Keratinocyte (primary cell): ENCODE measurements around the gene CAND2. TPM values are rescaled to one million over a fixed set of nuclear protein-coding genes. Genes with fewer than 3 reads are reported as not detected.

Source experiments
- DNase-seq: peaks from one replicate; pipeline ENCODE4 v3.0.0-alpha.2; 2011; ENCODE audit warnings: low read depth, missing footprints, low spot score
- FAIRE-seq: peaks from 2 replicates; lab custom pipeline; 2011; peaks lifted over from hg19 to GRCh38; lab: Jason Lieb, UNC
- H2AFZ ChIP-seq: 2 replicates; pipeline ENCODE4 v1.6.0; 2012; ENCODE audit warnings: low read length, control low read depth, inconsistent platforms; ENCODE audit not compliant: control insufficient read depth
- H3K27ac ChIP-seq: 2 replicates; pipeline ENCODE4 v1.5.1; 2011; ENCODE audit warnings: low read length; ENCODE audit not compliant: control insufficient read depth, insufficient read depth
- H3K27me3 ChIP-seq: 3 replicates; pipeline ENCODE4 v1.6.0; 2011; ENCODE audit warnings: low read length; ENCODE audit not compliant: control insufficient read depth, insufficient read depth; ENCODE audit errors: extremely low read depth
- H3K36me3 ChIP-seq, 2 experiments: 2 replicates in 1 of 2; 3 replicates in 1 of 2; pipeline ENCODE4 v1.5.1; 2011; ENCODE audit warnings: low read length in 2 of 2, mild to moderate bottlenecking in 1 of 2; ENCODE audit not compliant: control insufficient read depth in 2 of 2, insufficient read depth in 2 of 2; ENCODE audit errors: extremely low read depth in 1 of 2
- H3K4me1 ChIP-seq: 3 replicates; pipeline ENCODE4 v1.5.1; 2011; ENCODE audit warnings: low read length; ENCODE audit not compliant: control insufficient read depth, insufficient read depth; ENCODE audit errors: extremely low read depth
- H3K4me2 ChIP-seq: 3 replicates; pipeline ENCODE4 v1.6.0; 2011; ENCODE audit warnings: low read depth, low read length; ENCODE audit not compliant: control insufficient read depth, insufficient read depth; ENCODE audit errors: extremely low read depth
- H3K4me3 ChIP-seq, 3 experiments: fragments of 200-600 bp in 1 of 3; sonication (generic) in 1 of 3; 2 replicates in 2 of 3; 3 replicates in 1 of 3; pipeline ENCODE4 v1.5.1; 2011 to 2016; ENCODE audit warnings: low read length in 3 of 3, mild to moderate bottlenecking in 3 of 3, control low read depth in 2 of 3, inconsistent platforms in 1 of 3, low read depth in 1 of 3, mixed read lengths in 1 of 3, mixed run types in 1 of 3, moderate library complexity in 1 of 3; ENCODE audit not compliant: control insufficient read depth in 2 of 3, insufficient read depth in 2 of 3; ENCODE audit errors: extremely low read depth in 1 of 3
- H3K79me2 ChIP-seq: 2 replicates; pipeline ENCODE4 v1.6.0; 2012; ENCODE audit warnings: low read length; ENCODE audit not compliant: control insufficient read depth, insufficient read depth
- H3K9ac ChIP-seq: 3 replicates; pipeline ENCODE4 v1.6.0; 2011; ENCODE audit warnings: low read length; ENCODE audit not compliant: control insufficient read depth, insufficient read depth; ENCODE audit errors: extremely low read depth
- H3K9me1 ChIP-seq: 3 replicates; pipeline ENCODE4 v1.6.0; 2011; ENCODE audit warnings: low read length; ENCODE audit not compliant: control insufficient read depth, insufficient read depth; ENCODE audit errors: extremely low read depth
- H3K9me3 ChIP-seq: 2 replicates; pipeline ENCODE4 v1.5.1; 2012; ENCODE audit warnings: low read depth, low read length; ENCODE audit not compliant: control insufficient read depth
- H4K20me1 ChIP-seq: 3 replicates; pipeline ENCODE4 v1.6.0; 2011; ENCODE audit warnings: low read length; ENCODE audit not compliant: control insufficient read depth, insufficient read depth; ENCODE audit errors: extremely low read depth
- EZH2 ChIP-seq: IDR thresholded peaks from one replicate; pipeline ENCODE4 v1.6.1; 2012; ENCODE audit warnings: inconsistent platforms, mild to moderate bottlenecking, low read length, moderate library complexity
- dilution Hi-C: fragments of 300-500 bp; cut with MboI; formaldehyde crosslinking; loops from one replicate; pipeline ENCODE4 v1.7.0; 2020; ENCODE audit warnings: low sequenced_read_pairs; ENCODE audit not compliant: extremely low pct_ligation_motif_present
- polyA plus RNA-seq, 5 experiments: library from polyadenylated mRNA; depleted of rRNA in 3 of 5; stranded (reverse) in 3 of 5; stranded (forward) in 1 of 5; unstranded in 1 of 5; fragments of >200 nt; gene quantifications; 1 replicate in 1 of 5; 2 replicates in 3 of 5; 3 replicates in 1 of 5; pipeline versions ENCODE4 v1.2.1 to v1.2.3, GENCODE V29; 2011 to 2012; ENCODE audit warnings: missing spikeins in 2 of 5, low read depth in 1 of 5, low replicate concordance in 1 of 5
- TF ChIP-seq, protein P1 (sequence below), 3 experiments: IDR thresholded peaks in 1 of 3; conservative IDR thresholded peaks in 1 of 3; optimal IDR thresholded peaks in 1 of 3; 2 replicates in 2 of 3; 3 replicates in 1 of 3; pipeline versions ENCODE3 to v1.5.1; 2011; ENCODE audit warnings: low read length in 3 of 3, mild to moderate bottlenecking in 3 of 3, moderate library complexity in 2 of 3, control low read depth in 1 of 3, inconsistent platforms in 1 of 3; ENCODE audit not compliant: insufficient read depth in 2 of 3; ENCODE audit errors: extremely low read depth in 1 of 3

The CAND2 gene
- polyA plus RNA-seq, 1 donor (not counting 4 experiments of a cell fraction or from before 2014, with no cell fraction given), result 0.05 TPM

DNA sequence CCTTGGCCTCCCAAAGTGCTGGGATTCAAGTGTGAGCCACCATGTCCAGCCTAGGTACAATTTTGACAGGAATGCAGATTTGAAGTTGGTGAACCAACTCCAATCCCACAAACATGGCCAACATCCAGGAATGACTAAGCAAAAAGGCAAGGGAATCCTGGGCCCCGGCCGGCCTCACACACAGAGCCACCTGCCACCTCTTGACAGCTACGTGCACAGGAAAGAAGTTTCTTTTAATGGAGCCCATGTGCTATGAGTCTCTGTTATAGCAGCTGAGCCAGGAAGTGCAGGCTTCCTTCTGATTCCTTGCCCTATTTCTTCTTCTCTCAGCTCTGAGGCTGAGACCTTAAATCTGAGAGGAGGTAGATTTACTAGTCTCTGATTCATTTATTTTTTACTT, 46.3 kb upstream of the CAND2 start:
- FAIRE-seq, result peak; percentile 44

DNA sequence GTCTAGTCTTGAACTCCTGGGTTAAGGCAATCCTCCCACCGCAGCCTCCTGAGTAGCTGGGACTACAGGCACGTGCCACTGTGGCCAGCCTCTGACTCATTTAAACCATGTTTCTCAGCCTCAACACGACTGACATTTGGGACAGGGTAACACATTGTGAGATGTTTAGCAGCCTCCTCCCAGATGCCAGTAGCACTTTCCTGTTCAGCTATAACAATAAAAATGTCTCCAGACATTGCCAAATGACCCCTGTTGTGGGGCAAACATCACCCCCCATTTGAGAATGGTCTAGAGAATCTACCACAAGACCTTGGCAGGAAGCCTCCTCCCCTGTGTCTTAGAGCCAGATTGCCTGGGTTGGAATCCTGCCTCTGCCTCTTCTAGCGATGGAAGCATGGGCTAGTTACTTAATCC, 45.8 kb upstream of the CAND2 start:
- Histone ChIP-seq H3K9ac (peak overlapping the region; percentile 42), H3K9me1 (peaks cover 20% of the 10 kb centered on the region), H3K36me3 (peaks cover 29 to 59% of the 10 kb centered on the region in 2 experiments), H2AFZ (no peak overlapping the region), H3K79me2 (peaks cover 59% of the 10 kb centered on the region), H3K27ac (peak overlapping the region; percentile 70), H3K4me3 (no peak overlapping the region), H3K27me3 (no peaks in the 10 kb centered on the region), H4K20me1 (peaks cover 38% of the 10 kb centered on the region), H3K4me2 (peak overlapping the region; percentile 55), H3K9me3 (no peaks in the 10 kb centered on the region), H3K4me1 (peaks cover 53% of the 10 kb centered on the region)
- FAIRE-seq (no peak), DNase-seq (no peak)
- dilution Hi-C loops, result no loop called here
- no peak for TF ChIP-seq EZH2
- TF ChIP-seq, protein P1, sequence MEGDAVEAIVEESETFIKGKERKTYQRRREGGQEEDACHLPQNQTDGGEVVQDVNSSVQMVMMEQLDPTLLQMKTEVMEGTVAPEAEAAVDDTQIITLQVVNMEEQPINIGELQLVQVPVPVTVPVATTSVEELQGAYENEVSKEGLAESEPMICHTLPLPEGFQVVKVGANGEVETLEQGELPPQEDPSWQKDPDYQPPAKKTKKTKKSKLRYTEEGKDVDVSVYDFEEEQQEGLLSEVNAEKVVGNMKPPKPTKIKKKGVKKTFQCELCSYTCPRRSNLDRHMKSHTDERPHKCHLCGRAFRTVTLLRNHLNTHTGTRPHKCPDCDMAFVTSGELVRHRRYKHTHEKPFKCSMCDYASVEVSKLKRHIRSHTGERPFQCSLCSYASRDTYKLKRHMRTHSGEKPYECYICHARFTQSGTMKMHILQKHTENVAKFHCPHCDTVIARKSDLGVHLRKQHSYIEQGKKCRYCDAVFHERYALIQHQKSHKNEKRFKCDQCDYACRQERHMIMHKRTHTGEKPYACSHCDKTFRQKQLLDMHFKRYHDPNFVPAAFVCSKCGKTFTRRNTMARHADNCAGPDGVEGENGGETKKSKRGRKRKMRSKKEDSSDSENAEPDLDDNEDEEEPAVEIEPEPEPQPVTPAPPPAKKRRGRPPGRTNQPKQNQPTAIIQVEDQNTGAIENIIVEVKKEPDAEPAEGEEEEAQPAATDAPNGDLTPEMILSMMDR (optimal IDR thresholded peaks at IDR 0.05 in 1 of 3, IDR thresholded peaks at IDR 0.05 in 1 of 3, conservative IDR thresholded peaks at IDR 0.05 in 1 of 3; ENCODE audit: extremely low read depth in 1 of 3, insufficient read depth in 2 of 3, low read length in 3 of 3), result no peak

More for the DNA sequence above, 46.3 kb upstream of the CAND2 start:
- dilution Hi-C loops, result no loop called here
- no peaks in the 10 kb centered on the region for H3K9me3 ChIP-seq
- H3K4me1 ChIP-seq, result peaks cover 48% of the 10 kb centered on the region
- peaks cover 29 to 55% of the 10 kb centered on the region in 2 experiments for H3K36me3 ChIP-seq
- H3K9ac ChIP-seq, result peak overlapping the region; percentile 42
- H3K4me3 ChIP-seq, result no peak overlapping the region
- H4K20me1 ChIP-seq, result peaks cover 35% of the 10 kb centered on the region
- H3K79me2 ChIP-seq, result peaks cover 54% of the 10 kb centered on the region
- H3K27ac ChIP-seq, result peak overlapping the region; percentile 70
- H3K9me1 ChIP-seq, result peaks cover 20% of the 10 kb centered on the region
- no peaks in the 10 kb centered on the region for H3K27me3 ChIP-seq
- no peak for DNase-seq
- no peak overlapping the region for H2AFZ ChIP-seq
- TF ChIP-seq, protein P1 (optimal IDR thresholded peaks at IDR 0.05 in 1 of 3, IDR thresholded peaks at IDR 0.05 in 1 of 3, conservative IDR thresholded peaks at IDR 0.05 in 1 of 3; ENCODE audit: extremely low read depth in 1 of 3, insufficient read depth in 2 of 3, low read length in 3 of 3), result no peak
- no peak for TF ChIP-seq EZH2
- H3K4me2 ChIP-seq, result peak overlapping the region; percentile 55
